ENCODE data around the gene NPTN. TPM values are rescaled to one million over a fixed set of nuclear protein-coding genes. Genes with fewer than 3 reads are reported as not detected.

The NPTN gene
- polyA plus RNA-seq, 1 experiment: 195 TPM

DNA sequence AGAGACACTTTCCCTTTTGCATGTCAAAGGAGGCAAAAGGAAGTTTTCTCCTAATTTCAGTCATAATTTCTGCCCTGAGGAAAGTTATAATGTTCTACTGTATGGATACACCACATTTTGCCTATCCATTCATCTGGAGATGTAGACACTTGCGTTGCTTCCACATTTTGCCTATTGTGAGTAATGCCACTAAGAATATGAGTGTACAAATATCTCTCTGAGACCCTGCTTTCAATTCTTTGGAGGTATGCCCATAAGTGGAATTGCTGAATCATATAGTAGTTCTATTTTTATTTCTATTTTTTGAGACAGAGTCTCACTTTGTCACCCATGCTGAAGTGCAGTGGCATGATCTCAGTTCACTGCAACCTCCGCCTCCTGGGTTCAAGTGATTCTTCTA lies 47.4 kb upstream of the NPTN start:
- Histone ChIP-seq H3K4me3 (ENCODE audit: low read depth, low read length) (no peak overlapping the region), H3K27me3 (ENCODE audit: control insufficient read depth, insufficient read depth, low read length) (peaks cover 10% of the 10 kb centered on the region), H3K9me3 (ENCODE audit: control insufficient read depth, insufficient read depth, low read length) (no peaks in the 10 kb centered on the region; the same call in 1 of the 2 replicates), H3K27ac (ENCODE audit: low read depth, low read length) (no peak overlapping the region)
- ChIA-PET POLR2A (no interaction called here), CTCF (interaction anchor here (1.0 to 5.1 kb wide), 2 partner anchors 19 to 25 kb away, joined by 3 to 92 read pairs; no protein-coding TSS in a partner anchor)
- TF ChIP-seq, protein P1, sequence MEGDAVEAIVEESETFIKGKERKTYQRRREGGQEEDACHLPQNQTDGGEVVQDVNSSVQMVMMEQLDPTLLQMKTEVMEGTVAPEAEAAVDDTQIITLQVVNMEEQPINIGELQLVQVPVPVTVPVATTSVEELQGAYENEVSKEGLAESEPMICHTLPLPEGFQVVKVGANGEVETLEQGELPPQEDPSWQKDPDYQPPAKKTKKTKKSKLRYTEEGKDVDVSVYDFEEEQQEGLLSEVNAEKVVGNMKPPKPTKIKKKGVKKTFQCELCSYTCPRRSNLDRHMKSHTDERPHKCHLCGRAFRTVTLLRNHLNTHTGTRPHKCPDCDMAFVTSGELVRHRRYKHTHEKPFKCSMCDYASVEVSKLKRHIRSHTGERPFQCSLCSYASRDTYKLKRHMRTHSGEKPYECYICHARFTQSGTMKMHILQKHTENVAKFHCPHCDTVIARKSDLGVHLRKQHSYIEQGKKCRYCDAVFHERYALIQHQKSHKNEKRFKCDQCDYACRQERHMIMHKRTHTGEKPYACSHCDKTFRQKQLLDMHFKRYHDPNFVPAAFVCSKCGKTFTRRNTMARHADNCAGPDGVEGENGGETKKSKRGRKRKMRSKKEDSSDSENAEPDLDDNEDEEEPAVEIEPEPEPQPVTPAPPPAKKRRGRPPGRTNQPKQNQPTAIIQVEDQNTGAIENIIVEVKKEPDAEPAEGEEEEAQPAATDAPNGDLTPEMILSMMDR (IDR thresholded peaks at IDR 0.05; ENCODE audit: low read depth, low read length): no peak
- no peak for DNase-seq (ENCODE audit: low read depth, low spot score)

DNA sequence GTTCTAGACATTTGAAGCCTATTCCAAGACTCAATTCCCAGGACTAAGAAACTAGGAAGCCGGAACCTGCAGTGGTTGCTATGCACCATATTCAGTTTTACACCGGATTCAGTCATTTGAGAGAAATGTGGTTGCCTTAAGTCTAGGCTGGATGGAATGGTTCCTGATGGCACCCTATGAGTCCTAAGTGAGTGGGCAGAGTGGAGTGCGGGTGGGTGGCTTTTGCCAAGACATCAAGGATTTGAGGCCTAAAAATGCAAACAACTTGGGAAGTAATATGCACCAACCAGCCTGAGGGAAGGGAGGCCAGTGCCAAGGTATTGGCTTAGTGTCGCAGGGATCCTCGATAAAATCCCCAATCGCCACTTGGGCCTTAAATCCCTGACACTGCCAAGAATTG lies 46.8 kb upstream of the NPTN start:
- TF ChIP-seq, protein P1 (IDR thresholded peaks at IDR 0.05; ENCODE audit: low read depth, low read length): no peak
- DNase-seq (ENCODE audit: low read depth, low spot score): no peak
- ChIA-PET CTCF (interaction anchor here (1.0 to 5.1 kb wide), 2 partner anchors 19 to 44 kb away, joined by 3 to 92 read pairs; no protein-coding TSS in a partner anchor), POLR2A (no interaction called here)
- Histone ChIP-seq H3K27ac (ENCODE audit: low read depth, low read length) (no peak overlapping the region), H3K9me3 (ENCODE audit: control insufficient read depth, insufficient read depth, low read length) (no peaks in the 10 kb centered on the region; the same call in 1 of the 2 replicates), H3K27me3 (ENCODE audit: control insufficient read depth, insufficient read depth, low read length) (peaks cover 10% of the 10 kb centered on the region), H3K4me3 (ENCODE audit: low read depth, low read length) (no peak overlapping the region)

DNA sequence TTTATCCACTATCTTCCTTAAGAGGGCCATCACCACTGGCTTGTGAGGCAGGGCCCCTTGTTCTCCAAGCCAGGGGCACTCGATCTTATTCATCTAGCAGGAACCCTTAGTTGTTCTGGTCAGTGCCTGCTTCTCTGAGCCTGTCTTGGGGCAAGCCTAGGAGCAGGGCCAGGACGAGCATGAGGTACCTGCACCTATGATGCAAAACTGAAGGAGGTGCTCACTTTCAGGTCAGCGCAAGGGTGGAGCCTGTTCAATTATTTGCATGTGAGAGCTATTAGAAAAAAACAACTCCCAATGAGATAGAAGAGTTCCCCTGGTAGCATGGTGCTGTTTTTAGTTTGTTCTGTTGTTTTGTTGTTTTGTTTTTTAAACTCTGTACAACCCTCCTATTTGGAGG lies 46.0 kb upstream of the NPTN start:
- ChIA-PET POLR2A (no interaction called here), CTCF (interaction anchor here (0.6 to 5.1 kb wide), 5 partner anchors 20 to 262 kb away, joined by 3 to 92 read pairs (median 4); no protein-coding TSS in a partner anchor)
- Histone ChIP-seq H3K9me3 (ENCODE audit: control insufficient read depth, insufficient read depth, low read length) (no peaks in the 10 kb centered on the region), H3K4me3 (ENCODE audit: low read depth, low read length) (no peak overlapping the region), H3K27ac (ENCODE audit: low read depth, low read length) (no peak overlapping the region), H3K27me3 (ENCODE audit: control insufficient read depth, insufficient read depth, low read length) (peaks cover 10% of the 10 kb centered on the region)
- TF ChIP-seq, protein P1 (IDR thresholded peaks at IDR 0.05; ENCODE audit: low read depth, low read length): no peak
- no peak for DNase-seq (ENCODE audit: low read depth, low spot score)

DNA sequence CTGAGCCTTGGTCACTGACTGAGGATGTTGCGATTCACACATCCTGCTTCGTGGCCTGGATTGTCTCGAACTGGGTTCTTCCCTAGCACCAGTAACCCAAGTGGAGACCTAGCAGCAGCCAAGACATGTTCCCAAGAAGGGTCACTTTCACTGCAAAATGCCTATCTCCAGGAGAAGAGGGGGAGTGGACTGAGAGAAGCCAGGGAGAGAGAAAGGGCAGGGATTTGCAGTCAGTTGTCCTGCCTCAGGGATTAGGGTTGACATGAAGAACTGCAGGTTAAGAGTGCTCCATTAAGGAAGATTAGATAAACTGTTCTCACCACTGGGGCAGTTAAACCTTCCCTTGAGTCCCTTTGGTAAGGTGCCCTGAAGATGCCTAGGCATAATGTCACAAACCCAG lies 45.3 kb upstream of the NPTN start:
- no peak overlapping the region for H3K4me3 ChIP-seq (ENCODE audit: low read depth, low read length)
- POLR2A ChIA-PET: no interaction called here
- H3K9me3 ChIP-seq (ENCODE audit: control insufficient read depth, insufficient read depth, low read length): no peaks in the 10 kb centered on the region
- DNase-seq (ENCODE audit: low read depth, low spot score): no peak
- TF ChIP-seq, protein P1 (IDR thresholded peaks at IDR 0.05; ENCODE audit: low read depth, low read length): no peak
- peaks cover 16% of the 10 kb centered on the region for H3K27me3 ChIP-seq (ENCODE audit: control insufficient read depth, insufficient read depth, low read length)
- no peak overlapping the region for H3K27ac ChIP-seq (ENCODE audit: low read depth, low read length)
- CTCF ChIA-PET: interaction anchor here (1.3 to 5.1 kb wide), 4 partner anchors 11 to 42 kb away, joined by 4 to 92 read pairs (median 23); no protein-coding TSS in a partner anchor

DNA sequence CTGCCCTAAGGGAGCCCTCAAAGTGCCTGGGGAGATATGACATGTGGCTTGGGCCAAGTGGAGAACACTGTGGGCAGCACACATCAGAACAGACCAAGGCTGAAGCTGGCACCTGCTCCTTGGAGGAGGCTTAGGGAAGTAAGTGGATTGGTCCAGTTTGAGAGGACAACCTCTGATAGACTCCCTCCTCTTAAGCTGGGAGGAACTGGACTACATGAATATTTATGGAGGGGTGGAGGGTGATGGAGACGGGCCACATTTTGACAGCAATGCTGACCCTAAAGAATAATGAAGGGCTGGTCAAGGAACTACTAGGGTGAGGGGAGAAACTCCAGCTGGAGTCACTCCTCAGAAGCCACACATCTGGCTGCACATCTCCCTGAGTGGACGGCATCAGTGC lies 44.5 kb upstream of the NPTN start:
- TF ChIP-seq, protein P1 (IDR thresholded peaks at IDR 0.05; ENCODE audit: low read depth, low read length): no peak
- Histone ChIP-seq H3K27ac (ENCODE audit: low read depth, low read length) (no peak overlapping the region), H3K27me3 (ENCODE audit: control insufficient read depth, insufficient read depth, low read length) (peaks cover 23% of the 10 kb centered on the region), H3K4me3 (ENCODE audit: low read depth, low read length) (no peak overlapping the region), H3K9me3 (ENCODE audit: control insufficient read depth, insufficient read depth, low read length) (no peaks in the 10 kb centered on the region; the same call in 1 of the 2 replicates)
- ChIA-PET CTCF (interaction anchor here (0.6 to 5.1 kb wide), 15 partner anchors 8 to 514 kb away, joined by 3 to 92 read pairs (median 5); no protein-coding TSS in a partner anchor), POLR2A (no interaction called here)
- DNase-seq (ENCODE audit: low read depth, low spot score): no peak

Measured in AG04450 (cell line).